GM12865 (cell line): ENCODE results near the gene POM121L2.

Experiments used
- DNase-seq: peaks from one replicate; pipeline ENCODE4 v3.0.0; 2010; ENCODE audit warnings: low read depth
- H3K4me3 ChIP-seq: 2 replicates; pipeline ENCODE4 v1.5.1; 2011; ENCODE audit warnings: mild to moderate bottlenecking, low read depth, low read length, control low read depth
- CTCF ChIP-seq: IDR thresholded peaks from 2 replicates; pipeline ENCODE4 v1.5.1; 2011; ENCODE audit warnings: low read length, control low read depth, low read depth, inconsistent platforms; ENCODE audit not compliant: insufficient read depth; ENCODE audit errors: missing control alignments

The POM121L2 gene

GRCh38 chr6:27332692-27333641 is 20.9 kb upstream of the POM121L2 start:
- no peak for TF ChIP-seq CTCF
- DNase-seq, result peak; percentile 80
- peak overlapping the region; percentile 66 for H3K4me3 ChIP-seq

- TF ChIP-seq CTCF, result no peak
- DNase-seq, result no peak
- H3K4me3 ChIP-seq, result no peak overlapping the region
Measured at GRCh38 chr6:27327023-27327738, 15.1 kb upstream of the POM121L2 start.

- no peak for DNase-seq
- H3K4me3 ChIP-seq, result no peak overlapping the region
- no peak for TF ChIP-seq CTCF
Measured at GRCh38 chr6:27321901-27322300, 9.8 kb upstream of the POM121L2 start.

- no peak for TF ChIP-seq CTCF
- H3K4me3 ChIP-seq, result no peak overlapping the region
- no peak for DNase-seq
Measured at GRCh38 chr6:27321370-27321769, 9.3 kb upstream of the POM121L2 start.

- TF ChIP-seq CTCF, result no peak
- no peak overlapping the region for H3K4me3 ChIP-seq
- DNase-seq, result no peak
Measured at GRCh38 chr6:27318973-27319372, 6.9 kb upstream of the POM121L2 start.

GRCh38 chr6:27314046-27314445 is 2.0 kb upstream of the POM121L2 start:
- no peak overlapping the region for H3K4me3 ChIP-seq
- no peak for TF ChIP-seq CTCF
- no peak for DNase-seq

- peak overlapping the region; percentile 78 for H3K4me3 ChIP-seq
- no peak for DNase-seq
- no peak for TF ChIP-seq CTCF
Measured at GRCh38 chr6:27312950-27313271, 838 bp upstream of the POM121L2 start.
